OCI-LY3 (cell line): ENCODE measurements around the gene WDR4.

ENCODE experiments used
- H2AFZ ChIP-seq: fragments of 200-600, 300-600 bp; shearing (Covaris generic); 2 replicates; pipeline ENCODE4 v1.6.0; 2014; ENCODE audit warnings: antibody characterized with exemption, low read depth, low read length
- H3K27ac ChIP-seq: fragments of 200-600, 300-600 bp; sonication (generic); 2 replicates; pipeline ENCODE4 v1.5.1; 2014; ENCODE audit warnings: mild to moderate bottlenecking, low read length, moderate library complexity, mixed read lengths
- H3K27me3 ChIP-seq: fragments of 200-600, 300-600 bp; sonication (generic); 2 replicates; pipeline ENCODE4 v1.6.1; 2014; ENCODE audit warnings: low read depth, low read length, mixed read lengths
- H3K36me3 ChIP-seq: fragments of 200-600, 300-600 bp; sonication (generic); replicated peaks from 2 replicates; pipeline ENCODE3; 2014; ENCODE audit warnings: low read depth, low read length, mixed read lengths
- H3K4me1 ChIP-seq: fragments of 300-600, 200-600 bp; sonication (generic); 2 replicates; pipeline ENCODE4 v1.6.1; 2014; ENCODE audit warnings: low read length, mixed read lengths
- H3K4me2 ChIP-seq: fragments of 200-600, 300-600 bp; sonication (generic); 2 replicates; pipeline ENCODE4 v1.6.1; 2014; ENCODE audit warnings: low read length, mixed read lengths
- H3K4me3 ChIP-seq: fragments of 300-600, 200-600 bp; sonication (generic); 2 replicates; pipeline ENCODE4 v1.5.1; 2014; ENCODE audit warnings: antibody characterized with exemption, mild to moderate bottlenecking, low read length, moderate library complexity
- H3K79me2 ChIP-seq: fragments of 300-600, 200-600 bp; shearing (Covaris generic); 2 replicates; pipeline ENCODE4 v1.6.1; 2014; ENCODE audit warnings: mild to moderate bottlenecking, low read length, mixed read lengths
- H3K9ac ChIP-seq: fragments of 300-600, 200-600 bp; shearing (Covaris generic); 2 replicates; pipeline ENCODE4 v1.6.0; 2014; ENCODE audit warnings: mild to moderate bottlenecking, low read length, moderate library complexity
- H3K9me3 ChIP-seq: fragments of 200-600, 300-600 bp; shearing (Covaris generic); 2 replicates; pipeline ENCODE4 v1.6.1; 2014; ENCODE audit warnings: low read length, mixed read lengths; ENCODE audit not compliant: insufficient read depth
- H4K20me1 ChIP-seq: fragments of 200-600, 300-600 bp; sonication (generic); 2 replicates; pipeline ENCODE4 v1.6.1; 2016; ENCODE audit warnings: low read length, mixed read lengths; ENCODE audit not compliant: insufficient read depth
- EZH2phosphoT487 ChIP-seq: fragments of 200-600 bp; shearing (Covaris generic); IDR thresholded peaks from 2 replicates; pipeline ENCODE4 v1.6.1; 2018; ENCODE audit warnings: antibody characterized with exemption, mixed run types, low read depth
- TF ChIP-seq, protein P1 (sequence below): fragments of 200-600, 300-600 bp; sonication (generic); IDR thresholded peaks from 2 replicates; pipeline ENCODE4 v1.5.1; 2014; ENCODE audit warnings: antibody characterized with exemption, low read length, low read depth

WDR4 gene

DNA sequence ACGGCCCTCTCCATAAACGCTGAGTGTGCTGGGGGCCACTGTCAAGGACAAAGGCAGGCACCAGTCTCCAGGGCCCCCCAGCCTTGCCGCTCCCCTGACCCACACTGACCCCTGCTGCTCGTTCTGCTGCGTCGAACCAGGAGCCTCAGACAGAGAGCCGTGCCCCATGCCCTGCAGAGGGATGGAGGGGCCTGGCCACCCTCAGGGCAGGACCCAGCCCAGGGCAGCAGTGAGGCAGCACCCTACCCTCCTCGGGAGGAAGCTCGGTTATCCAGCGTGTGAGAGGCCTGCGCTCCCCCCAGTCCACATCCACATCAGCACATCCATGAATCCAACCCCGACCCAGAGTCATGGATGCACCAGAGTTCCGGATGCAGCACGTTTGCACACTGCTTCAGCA, 15.1 kb downstream of the WDR4 start:
- Histone ChIP-seq H3K9ac (no peak overlapping the region), H3K4me3 (no peak overlapping the region), H3K9me3 (no peaks in the 10 kb centered on the region), H3K4me1 (no peaks in the 10 kb centered on the region), H3K79me2 (peaks cover 88% of the 10 kb centered on the region), H4K20me1 (peaks cover 23% of the 10 kb centered on the region), H3K27ac (no peak overlapping the region), H3K27me3 (no peaks in the 10 kb centered on the region), H3K36me3 (peaks cover 41% of the 10 kb centered on the region), H3K4me2 (no peak overlapping the region), H2AFZ (no peak overlapping the region)
- TF ChIP-seq EZH2phosphoT487 = no peak

DNA sequence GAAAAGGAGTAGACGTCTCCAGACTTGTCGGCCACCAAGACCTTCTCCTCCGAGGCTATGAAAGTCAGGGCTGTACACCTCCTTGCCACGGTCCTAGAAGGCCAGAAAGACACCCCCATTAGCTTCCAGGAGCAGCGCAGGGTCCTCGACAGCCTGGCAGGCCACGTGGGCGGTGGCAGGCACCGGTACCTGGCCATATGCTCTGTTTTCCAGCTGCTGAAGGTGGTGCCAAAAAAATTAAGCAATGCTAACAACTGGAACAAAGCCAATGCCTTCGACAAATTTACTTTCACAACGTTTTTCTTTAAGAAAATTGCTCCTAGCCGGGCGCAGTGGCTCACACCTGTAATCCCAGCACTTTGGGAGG, 15.9 kb downstream of the WDR4 start:
- Histone ChIP-seq H3K4me2 (no peak overlapping the region), H3K9ac (no peak overlapping the region), H3K36me3 (peaks cover 38% of the 10 kb centered on the region), H3K79me2 (peaks cover 86% of the 10 kb centered on the region), H3K27ac (no peak overlapping the region), H2AFZ (no peak overlapping the region), H3K4me1 (no peaks in the 10 kb centered on the region), H3K9me3 (no peaks in the 10 kb centered on the region), H4K20me1 (peaks cover 20% of the 10 kb centered on the region), H3K27me3 (no peaks in the 10 kb centered on the region), H3K4me3 (no peak overlapping the region)
- TF ChIP-seq EZH2phosphoT487 = no peak
- TF ChIP-seq, protein P1, sequence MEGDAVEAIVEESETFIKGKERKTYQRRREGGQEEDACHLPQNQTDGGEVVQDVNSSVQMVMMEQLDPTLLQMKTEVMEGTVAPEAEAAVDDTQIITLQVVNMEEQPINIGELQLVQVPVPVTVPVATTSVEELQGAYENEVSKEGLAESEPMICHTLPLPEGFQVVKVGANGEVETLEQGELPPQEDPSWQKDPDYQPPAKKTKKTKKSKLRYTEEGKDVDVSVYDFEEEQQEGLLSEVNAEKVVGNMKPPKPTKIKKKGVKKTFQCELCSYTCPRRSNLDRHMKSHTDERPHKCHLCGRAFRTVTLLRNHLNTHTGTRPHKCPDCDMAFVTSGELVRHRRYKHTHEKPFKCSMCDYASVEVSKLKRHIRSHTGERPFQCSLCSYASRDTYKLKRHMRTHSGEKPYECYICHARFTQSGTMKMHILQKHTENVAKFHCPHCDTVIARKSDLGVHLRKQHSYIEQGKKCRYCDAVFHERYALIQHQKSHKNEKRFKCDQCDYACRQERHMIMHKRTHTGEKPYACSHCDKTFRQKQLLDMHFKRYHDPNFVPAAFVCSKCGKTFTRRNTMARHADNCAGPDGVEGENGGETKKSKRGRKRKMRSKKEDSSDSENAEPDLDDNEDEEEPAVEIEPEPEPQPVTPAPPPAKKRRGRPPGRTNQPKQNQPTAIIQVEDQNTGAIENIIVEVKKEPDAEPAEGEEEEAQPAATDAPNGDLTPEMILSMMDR = no peak

DNA sequence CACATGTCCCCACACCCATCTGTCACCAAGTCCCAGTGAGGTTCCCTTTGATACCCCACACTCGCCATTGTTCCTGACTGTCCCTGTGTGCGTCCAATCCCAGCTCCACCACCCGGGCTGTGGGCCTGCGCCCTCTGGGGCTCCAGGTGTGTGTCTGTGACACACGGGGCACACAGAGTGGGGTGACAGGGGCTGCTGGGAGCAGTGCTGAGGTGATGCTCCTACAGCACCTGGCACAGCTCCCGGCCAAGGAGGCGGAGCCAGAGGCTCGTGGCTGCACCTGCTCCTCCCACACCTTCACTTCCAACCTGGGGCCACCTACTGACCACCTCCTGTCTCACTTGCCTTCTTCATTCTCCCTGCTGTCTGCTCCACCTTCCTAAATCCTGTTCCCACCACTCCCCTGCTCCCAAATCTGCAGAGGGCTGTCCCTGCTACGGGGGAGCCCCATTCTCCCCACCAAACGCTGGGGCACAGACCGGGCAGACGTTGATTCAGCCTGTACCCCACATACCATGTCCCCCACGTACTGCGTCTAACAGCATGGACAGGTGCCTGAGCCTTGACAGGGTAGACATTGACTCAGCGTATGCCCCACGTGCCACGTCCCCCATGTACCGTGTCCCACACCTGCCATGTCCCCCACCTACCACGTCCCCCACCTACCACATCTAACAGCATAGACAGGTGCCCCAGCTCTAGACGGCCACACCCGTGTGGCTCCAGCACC, 16.4 kb downstream of the WDR4 start:
- H3K4me1 ChIP-seq = no peaks in the 10 kb centered on the region
- peaks cover 86% of the 10 kb centered on the region for H3K79me2 ChIP-seq
- no peak overlapping the region for H2AFZ ChIP-seq
- peaks cover 35% of the 10 kb centered on the region for H3K36me3 ChIP-seq
- H3K4me2 ChIP-seq = no peak overlapping the region
- peaks cover 17% of the 10 kb centered on the region for H4K20me1 ChIP-seq
- H3K9ac ChIP-seq = no peak overlapping the region
- H3K9me3 ChIP-seq = no peaks in the 10 kb centered on the region
- H3K27me3 ChIP-seq = no peaks in the 10 kb centered on the region
- H3K27ac ChIP-seq = no peak overlapping the region
- TF ChIP-seq, protein P1 = no peak
- TF ChIP-seq EZH2phosphoT487 = no peak
- no peak overlapping the region for H3K4me3 ChIP-seq

DNA sequence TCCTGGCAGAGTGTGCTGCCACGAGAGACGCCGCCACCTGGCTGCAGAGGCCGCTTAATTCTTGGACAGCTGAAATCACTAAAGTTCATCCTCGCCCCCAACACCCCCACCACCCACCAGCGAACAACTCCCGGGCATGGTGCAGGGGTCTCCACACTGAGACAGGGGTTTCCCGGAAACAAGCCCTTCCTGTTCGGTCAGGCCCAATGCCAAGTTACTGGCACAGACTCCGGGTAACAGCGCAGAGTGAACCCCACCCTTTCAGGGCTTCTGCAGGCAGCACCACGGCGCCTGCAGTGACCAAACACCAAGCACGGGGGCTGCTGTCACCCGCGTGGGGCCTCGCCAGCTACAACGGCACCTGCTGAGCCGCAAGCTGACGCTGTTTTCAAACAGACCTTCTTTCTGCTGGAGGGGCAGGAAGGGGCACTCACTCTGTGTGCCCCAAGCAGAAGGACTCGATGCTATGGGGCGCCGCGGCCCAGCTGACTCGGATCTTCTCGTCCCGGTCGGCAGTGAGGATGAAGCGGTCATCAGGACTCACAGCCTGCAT, 17.4 kb downstream of the WDR4 start:
- Histone ChIP-seq H3K27me3 (no peaks in the 10 kb centered on the region), H3K9me3 (no peaks in the 10 kb centered on the region), H3K4me3 (no peak overlapping the region), H3K4me2 (no peak overlapping the region), H3K79me2 (peaks cover 85% of the 10 kb centered on the region), H4K20me1 (peaks cover 22% of the 10 kb centered on the region), H2AFZ (no peak overlapping the region), H3K4me1 (no peaks in the 10 kb centered on the region), H3K9ac (no peak overlapping the region), H3K27ac (no peak overlapping the region), H3K36me3 (peaks cover 34% of the 10 kb centered on the region)
- TF ChIP-seq, protein P1 = no peak
- no peak for TF ChIP-seq EZH2phosphoT487
